Limb (tissue), 2 donors: Measurements from ENCODE around the gene KRIT1.
"Not testable (repeated sequence)": the region's sequence is repeated elsewhere in the genome, so short reads cannot be mapped to it uniquely, and the experiment has no call there.

Experiments
- DNase-seq, 2 donors: peaks; one replicate each; pipeline ENCODE4 v3.0.0-alpha.2; 2016; ENCODE audit errors: extremely low spot score in 2 of 2

KRIT1 gene

GRCh38 chr7:92250603-92251002, 4.9 kb upstream of the KRIT1 start:
- DNase-seq: no peak

- peak in 1 of 2 donors; percentile 57 for DNase-seq
Observed at GRCh38 chr7:92246360-92247101, 817 bp upstream of the KRIT1 start.

DNA sequence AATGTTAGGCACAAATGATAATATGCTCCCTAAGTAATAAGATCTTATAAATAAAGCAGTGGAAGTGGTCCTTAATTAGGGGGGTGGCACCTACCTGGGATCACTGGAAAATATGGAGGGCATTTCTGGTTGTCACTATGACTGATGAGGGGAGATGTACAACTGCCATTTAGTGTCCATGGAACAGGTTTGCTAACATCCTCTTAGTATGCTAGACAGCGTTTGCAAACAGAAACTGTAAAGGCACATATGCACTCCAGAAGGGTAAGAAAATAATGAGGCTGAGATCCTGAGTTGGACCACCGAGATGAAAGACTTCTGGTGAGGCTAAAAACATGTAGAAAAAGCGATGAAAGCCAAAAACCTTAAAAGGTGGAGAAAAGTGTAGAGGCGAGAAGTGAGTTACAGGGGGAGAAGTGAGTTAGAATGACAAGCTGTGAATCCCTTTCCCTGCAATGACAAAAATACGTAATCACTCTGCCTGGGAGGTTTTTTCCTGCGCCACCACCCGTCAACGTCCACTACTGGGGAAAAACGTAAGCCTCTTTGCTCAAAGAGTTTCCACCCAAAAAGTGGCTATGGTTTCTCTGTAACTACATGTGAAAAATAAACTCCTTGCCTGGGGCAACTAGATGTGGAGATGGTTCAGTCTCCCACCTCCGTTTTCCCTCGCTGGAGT, 767 bp downstream of the KRIT1 start:
- peak in 1 of 2 donors; percentile 10 for DNase-seq

DNA sequence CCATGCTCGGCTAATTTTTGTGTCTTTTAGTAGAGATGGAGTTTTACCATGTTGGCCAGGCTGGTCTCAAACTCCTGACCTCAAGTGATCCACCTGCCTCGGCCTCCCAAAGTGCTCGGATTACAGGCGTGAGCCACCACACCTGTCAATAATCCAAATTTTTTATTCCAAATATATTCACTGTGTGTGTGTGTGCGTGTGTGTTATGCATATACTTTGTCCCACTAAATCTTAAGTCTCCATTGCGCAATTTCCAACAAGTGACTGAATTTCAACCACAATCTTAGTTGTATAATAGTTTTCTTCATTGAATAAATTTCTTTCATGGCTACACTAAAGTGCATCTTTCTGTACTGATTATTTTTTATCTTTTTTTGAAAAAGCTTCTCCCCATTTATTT, 2.7 kb downstream of the KRIT1 start:
- DNase-seq: no peak

- no peak for DNase-seq
Observed at GRCh38 chr7:92230547-92230946, 15.2 kb downstream of the KRIT1 start.

- DNase-seq: no peak
Observed at GRCh38 chr7:92228742-92229141, 17.0 kb downstream of the KRIT1 start.

- no peak for DNase-seq
Observed at GRCh38 chr7:92228100-92228499, 17.6 kb downstream of the KRIT1 start.

DNA sequence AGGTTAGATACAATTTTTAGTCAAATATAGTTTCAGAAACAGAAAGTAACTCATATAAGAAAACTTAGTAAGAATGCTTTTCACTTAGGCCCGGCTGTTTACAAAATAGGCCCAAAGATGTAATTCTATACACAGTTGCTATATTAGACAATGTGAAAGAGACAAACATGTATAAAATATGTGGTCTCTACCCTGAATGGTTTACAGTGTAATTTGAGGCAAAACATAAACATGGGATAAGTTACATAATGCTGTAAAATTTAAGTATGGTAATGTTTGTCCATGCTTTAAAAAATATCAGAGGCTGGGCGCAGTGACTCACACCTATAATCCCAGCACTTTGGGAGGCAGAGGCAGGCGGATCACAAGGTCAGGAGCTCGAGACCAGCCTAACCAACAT, 18.7 kb downstream of the KRIT1 start:
- no peak for DNase-seq

DNA sequence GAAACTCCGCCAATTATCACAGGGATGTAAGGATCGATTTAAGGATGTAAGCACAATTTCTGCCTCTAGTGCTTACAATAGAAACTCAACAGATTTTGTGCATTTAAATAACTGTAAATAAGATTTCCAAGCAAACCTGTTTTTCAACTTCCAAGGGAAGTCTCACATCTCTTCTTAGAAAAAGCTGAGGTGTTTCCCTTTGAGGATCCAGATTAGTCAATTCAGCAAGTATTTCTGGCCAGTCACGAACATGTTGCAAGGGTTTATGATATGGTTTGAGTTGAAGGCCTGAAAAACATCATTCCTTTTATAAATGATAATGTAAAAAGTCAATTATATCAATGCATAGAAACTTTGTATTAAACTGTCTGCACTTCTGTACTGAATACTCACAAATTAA, 23.9 kb downstream of the KRIT1 start:
- no peak for DNase-seq

DNA sequence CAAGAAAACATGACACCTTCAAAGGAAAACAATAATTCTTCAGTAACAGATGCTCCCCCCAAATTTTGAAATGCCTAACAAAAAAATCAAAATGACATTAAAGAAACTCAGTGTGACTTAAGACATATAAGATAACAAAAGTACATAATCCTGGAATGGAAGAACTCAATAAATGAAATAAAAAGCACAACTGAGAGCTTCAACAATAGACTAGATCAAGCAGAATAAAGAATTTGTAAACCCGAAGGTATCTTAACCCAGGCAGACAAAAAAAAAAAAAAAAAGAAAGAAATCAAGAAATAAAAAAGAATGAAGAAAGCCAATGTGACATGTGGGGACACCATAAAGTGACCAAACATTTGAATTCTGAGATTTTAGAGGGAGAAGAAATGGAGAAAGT, 39.0 kb downstream of the KRIT1 start:
- no peak for DNase-seq

- no peak for DNase-seq
Observed at GRCh38 chr7:92205987-92206386, 39.7 kb downstream of the KRIT1 start.

DNA sequence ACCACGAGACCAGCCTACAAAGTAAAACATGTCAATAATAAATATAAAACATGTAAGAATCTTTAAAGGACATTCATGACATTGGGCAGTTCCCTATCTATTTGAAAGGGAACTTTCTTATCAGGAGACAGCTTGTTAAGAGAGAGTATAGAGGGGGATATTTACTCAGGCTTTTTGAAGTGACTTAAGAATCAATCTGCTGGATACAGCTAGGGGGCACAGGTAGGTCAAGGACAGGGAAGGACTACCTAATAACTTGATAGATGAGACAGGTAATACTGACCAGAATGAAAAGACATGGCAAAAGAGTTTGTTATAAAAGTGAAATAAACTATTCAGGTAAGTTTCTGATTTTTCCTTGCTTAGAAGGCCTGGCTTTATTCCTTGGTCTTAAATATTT, 44.9 kb downstream of the KRIT1 start:
- DNase-seq: no peak

- no peak for DNase-seq
Observed at GRCh38 chr7:92192326-92192725, 53.4 kb downstream of the KRIT1 start.

- not testable (repeated sequence) for DNase-seq
Observed at GRCh38 chr7:92189246-92189645, 56.5 kb downstream of the KRIT1 start.

GRCh38 chr7:92184294-92184693, 61.4 kb downstream of the KRIT1 start:
- DNase-seq: not testable (repeated sequence)

DNA sequence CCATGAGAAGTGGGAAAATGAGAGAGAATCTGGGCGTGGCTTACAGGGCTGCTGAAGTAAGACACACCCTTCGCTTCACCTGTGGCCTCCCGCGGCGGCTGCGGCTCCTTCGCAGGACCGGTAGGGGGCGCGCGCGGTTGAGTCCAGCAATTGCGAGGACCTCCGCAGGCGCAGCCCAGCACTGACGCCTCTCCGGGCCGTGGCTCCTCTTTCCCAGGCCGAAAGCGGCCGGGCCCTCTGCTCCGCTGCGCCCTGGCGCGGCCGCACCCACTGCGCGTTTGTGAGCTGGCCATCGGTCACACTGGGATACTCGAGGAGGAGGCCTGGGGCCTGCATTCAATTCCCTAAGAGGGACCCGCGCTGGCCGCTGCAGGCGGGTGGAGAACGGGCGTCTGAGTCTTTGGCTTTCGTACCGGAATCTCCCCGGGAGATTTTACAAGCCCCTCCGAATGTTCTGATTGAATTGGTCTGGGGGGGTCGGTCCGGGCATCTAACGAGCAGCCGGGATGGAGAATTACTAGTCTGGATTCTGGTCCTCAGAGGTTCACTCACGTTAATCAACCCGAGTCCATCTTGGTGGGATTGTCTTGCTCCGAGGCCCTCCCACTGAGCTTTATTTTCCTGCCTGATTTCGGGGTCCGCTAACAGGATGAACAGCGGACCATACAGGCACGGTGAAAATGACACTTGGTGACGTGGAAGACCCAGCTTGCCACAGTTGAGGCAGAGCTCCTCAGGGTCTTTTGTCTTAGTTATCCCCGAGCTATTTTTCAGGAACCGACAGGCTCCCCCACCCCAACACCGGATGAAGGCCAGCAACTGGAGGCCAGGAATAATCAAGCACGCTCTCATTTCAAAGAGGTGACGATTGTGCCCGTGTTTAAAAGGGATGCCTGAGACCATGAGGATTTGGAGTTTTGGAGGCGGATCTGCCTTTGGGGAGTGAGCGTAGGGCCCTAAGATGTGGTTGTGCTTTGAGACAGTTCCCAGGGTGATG, 66.5 kb downstream of the KRIT1 start, which contains the start of gene LRRD1:
Gene LRRD1, minus strand, starts transcription at position 215 of the 997 bp plus-strand sequence. CDS start 13,940 bp downstream, outside the sequence.
- peak; percentile 80 to 94 for DNase-seq

DNA sequence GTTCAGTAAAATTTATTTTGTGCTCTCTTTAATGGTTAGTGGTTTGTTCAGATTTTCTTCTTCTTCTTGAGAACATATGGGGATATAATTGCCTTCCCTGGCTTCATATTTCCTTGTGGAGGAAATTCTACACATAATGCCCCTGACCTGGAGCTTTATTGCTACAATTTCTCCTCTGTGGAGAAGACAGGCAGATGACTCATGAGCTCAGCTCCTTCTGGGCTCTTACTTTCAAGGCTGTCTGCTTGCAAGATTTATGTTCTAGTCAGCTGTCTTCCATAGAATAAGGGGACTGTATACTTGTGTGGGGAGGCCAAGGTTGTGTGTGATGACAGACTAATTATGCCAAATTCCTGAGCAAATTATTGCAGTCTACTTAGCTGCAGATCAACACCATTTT, 68.4 kb downstream of the KRIT1 start:
- DNase-seq: peak in 1 of 2 donors; percentile 21

DNA sequence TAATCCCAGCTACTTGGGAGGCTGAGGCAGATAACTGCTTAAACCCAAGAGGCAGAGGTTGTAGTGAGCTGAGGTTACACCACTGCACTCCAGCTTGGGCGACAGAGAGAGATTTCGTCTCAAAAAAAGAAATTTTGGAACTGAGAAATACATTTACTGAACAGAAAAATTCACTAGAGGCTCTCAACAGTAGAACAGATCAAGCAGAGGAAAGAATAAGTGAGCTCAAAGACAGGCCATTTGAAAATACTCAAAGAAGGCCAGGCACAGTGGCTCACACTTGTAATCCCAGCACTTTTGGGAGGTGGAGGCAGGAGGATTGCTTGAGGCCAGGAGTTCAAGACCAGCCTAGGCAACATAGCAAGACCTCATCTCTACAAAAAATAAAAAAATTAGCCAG, 76.2 kb downstream of the KRIT1 start:
- DNase-seq: not testable (repeated sequence)

- no peak for DNase-seq
Observed at GRCh38 chr7:92161271-92161670, 84.4 kb downstream of the KRIT1 start.

DNA sequence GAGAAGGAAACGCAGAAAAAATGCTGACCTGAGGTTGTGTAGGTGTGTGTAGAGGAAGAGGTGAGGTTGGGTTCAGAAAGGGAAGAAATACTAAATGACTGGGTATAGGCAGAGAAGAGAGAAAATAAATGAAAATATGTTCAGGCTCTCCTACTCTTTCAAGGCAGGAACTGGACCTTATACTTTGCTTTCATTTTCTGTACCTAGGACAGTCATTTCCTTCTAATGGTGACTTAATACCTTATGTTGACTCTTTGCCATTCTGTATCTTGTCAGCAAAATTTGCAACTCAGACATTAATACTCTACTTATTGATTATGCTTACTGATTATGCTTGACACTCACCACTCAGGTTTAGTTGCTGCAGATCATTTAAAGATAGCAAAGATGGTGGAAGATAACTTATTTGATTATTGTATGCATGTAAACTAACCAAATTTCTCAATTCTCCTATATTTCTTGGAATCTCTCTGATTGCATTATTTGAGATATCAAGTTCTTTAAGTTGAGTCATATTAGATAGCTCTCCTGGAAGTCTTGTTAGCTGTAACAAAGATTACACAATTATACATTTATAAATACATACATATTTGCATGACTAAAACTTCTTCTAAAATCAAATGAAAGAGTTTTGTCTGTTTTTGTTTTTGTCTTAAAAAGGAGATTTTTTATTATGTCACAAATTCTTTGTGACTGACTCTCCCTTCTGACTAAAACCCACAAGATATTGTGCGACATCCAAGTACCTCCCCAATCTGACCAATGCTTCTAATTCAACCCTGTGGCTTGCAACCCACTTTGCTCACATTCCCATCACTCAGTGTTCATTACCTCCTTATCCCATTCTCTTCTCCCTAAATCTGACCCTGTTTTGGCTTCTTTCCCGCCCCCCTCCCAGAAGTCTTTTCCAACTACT, 86.8 kb downstream of the KRIT1 start:
- DNase-seq: no peak

GRCh38 chr7:92156990-92157389, 88.7 kb downstream of the KRIT1 start:
- DNase-seq: no peak
